CD14-positive monocyte (primary cell): Measurements from ENCODE around the gene DNMBP. TPM values are rescaled to one million over a fixed set of nuclear protein-coding genes. Genes with fewer than 3 reads are reported as not detected.
A peak's percentile ranks its signal among the peaks of the same experiment; 100 is the strongest.

Source experiments
- DNase-seq, 3 donors: peaks; one replicate each; pipeline ENCODE4 v3.0.0-alpha.2; 2011 to 2022
- H2AFZ ChIP-seq: 2 replicates; pipeline ENCODE4 v1.6.0; 2012; ENCODE audit warnings: mild to moderate bottlenecking, low read depth, low read length, inconsistent platforms; ENCODE audit not compliant: insufficient read depth, poor library complexity, severe bottlenecking
- H3K27ac ChIP-seq, 2 donors: 1 replicate in 1 of 2; 2 replicates in 1 of 2; pipeline ENCODE4 v1.5.1; 2012 to 2013; ENCODE audit warnings: low read length in 2 of 2, control low read depth in 1 of 2, inconsistent platforms in 1 of 2, low read depth in 1 of 2, mild to moderate bottlenecking in 1 of 2
- H3K27me3 ChIP-seq, 2 donors: one replicate each; pipeline versions ENCODE4 v1.6.0 to v1.6.1; 2011 to 2013; ENCODE audit warnings: low read length in 2 of 2; ENCODE audit not compliant: control insufficient read depth in 2 of 2, insufficient read depth in 2 of 2
- H3K36me3 ChIP-seq, 2 donors: replicated peaks in 1 of 2; 1 replicate in 1 of 2; 2 replicates in 1 of 2; pipeline versions ENCODE4 v1.5.1 to v1.6.1; 2012 to 2013; ENCODE audit warnings: low read length in 2 of 2, control low read depth in 1 of 2, inconsistent platforms in 1 of 2, mild to moderate bottlenecking in 1 of 2; ENCODE audit not compliant: insufficient read depth in 2 of 2, control insufficient read depth in 1 of 2
- H3K4me1 ChIP-seq, 2 donors: 1 replicate in 1 of 2; 2 replicates in 1 of 2; pipeline versions ENCODE4 v1.5.1 to v1.6.1; 2012 to 2013; ENCODE audit warnings: low read length in 2 of 2, control low read depth in 1 of 2, inconsistent platforms in 1 of 2, mild to moderate bottlenecking in 1 of 2, moderate library complexity in 1 of 2; ENCODE audit not compliant: insufficient read depth in 2 of 2, control insufficient read depth in 1 of 2
- H3K4me2 ChIP-seq: replicated peaks from 2 replicates; pipeline ENCODE3; 2012; ENCODE audit warnings: low read length, moderate library complexity, mild to moderate bottlenecking; ENCODE audit not compliant: poor library complexity, severe bottlenecking; ENCODE audit errors: extremely low read depth
- H3K4me3 ChIP-seq, 3 experiments: fragments of 200-600 bp in 1 of 3; sonication (generic) in 1 of 3; replicated peaks in 1 of 3; 1 replicate in 2 of 3; 2 replicates in 1 of 3; pipeline ENCODE4 v1.5.1; 2011 to 2013; ENCODE audit warnings: low read length in 3 of 3, mild to moderate bottlenecking in 3 of 3, control low read depth in 2 of 3, low read depth in 2 of 3, inconsistent platforms in 1 of 3, moderate library complexity in 1 of 3
- H3K79me2 ChIP-seq: 2 replicates; pipeline ENCODE4 v1.6.0; 2012; ENCODE audit warnings: mild to moderate bottlenecking, control low read depth, inconsistent platforms, low read length, moderate library complexity; ENCODE audit not compliant: insufficient read depth
- H3K9ac ChIP-seq: 2 replicates; pipeline ENCODE4 v1.6.0; 2017; ENCODE audit warnings: low read length, mild to moderate bottlenecking; ENCODE audit not compliant: insufficient read depth, poor library complexity, severe bottlenecking
- H3K9me3 ChIP-seq, 2 donors: replicated peaks in 1 of 2; 1 replicate in 1 of 2; 2 replicates in 1 of 2; pipeline versions ENCODE4 v1.5.1 to v1.6.1; 2012 to 2013; ENCODE audit warnings: low read length in 2 of 2, control low read depth in 1 of 2; ENCODE audit not compliant: control insufficient read depth in 1 of 2, insufficient read depth in 1 of 2
- H4K20me1 ChIP-seq: 2 replicates; pipeline ENCODE4 v1.6.0; 2012; ENCODE audit warnings: mild to moderate bottlenecking, low read length, control low read depth, moderate library complexity; ENCODE audit not compliant: insufficient read depth
- H3K27ac Mint-ChIP-seq, 7 donors: one replicate each; pipeline ENCODE4 v1.8.0; 2020; ENCODE audit warnings: mild to moderate bottlenecking in 7 of 7, mixed read lengths in 7 of 7, moderate library complexity in 6 of 7, inconsistent platforms in 2 of 7
- H3K27me3 Mint-ChIP-seq, 3 donors: one replicate each; pipeline ENCODE4 v1.8.0; 2021 to 2022; ENCODE audit warnings: low read depth in 3 of 3, mild to moderate bottlenecking in 3 of 3, mixed read lengths in 3 of 3, moderate library complexity in 3 of 3, inconsistent platforms in 1 of 3
- H3K36me3 Mint-ChIP-seq, 2 donors: one replicate each; pipeline ENCODE4 v1.8.0; 2020; ENCODE audit warnings: mixed read lengths in 2 of 2, inconsistent platforms in 1 of 2, mild to moderate bottlenecking in 1 of 2
- H3K4me1 Mint-ChIP-seq: one replicate; pipeline ENCODE4 v1.8.0; 2020; ENCODE audit warnings: mild to moderate bottlenecking, mixed read lengths
- H3K4me3 Mint-ChIP-seq, 2 donors: one replicate each; pipeline ENCODE4 v1.8.0; 2020; ENCODE audit warnings: mild to moderate bottlenecking in 2 of 2, mixed read lengths in 2 of 2, moderate library complexity in 1 of 2
- H3K9me3 Mint-ChIP-seq, 7 donors: one replicate each; pipeline ENCODE4 v1.8.0; 2020 to 2022; ENCODE audit warnings: mixed read lengths in 7 of 7, mild to moderate bottlenecking in 6 of 7, moderate library complexity in 6 of 7, inconsistent platforms in 2 of 7
- CTCF ChIP-seq: fragments of 200-600 bp; IDR thresholded peaks from one replicate; pipeline ENCODE4 v1.8.0; 2022; ENCODE audit warnings: antibody characterized with exemption, mild to moderate bottlenecking
- WGBS: methylation state at CpG from one replicate; pipeline ENCODE4 v1.1.5; 2013; ENCODE audit warnings: missing lambda C conversion rate; ENCODE audit not compliant: insufficient coverage; 5-methylcytosine and 5-hydroxymethylcytosine counted together
- intact Hi-C, 2 donors: fragments of 100-400 bp; cut with micrococcal nuclease; formaldehyde crosslinking; loops; one replicate each; pipeline versions ENCODE4 v1.15.0 to v1.15.1; 2023
- polyA plus RNA-seq, 3 donors: library from polyadenylated mRNA; depleted of rRNA in 1 of 3; unstranded in 2 of 3; stranded (reverse) in 1 of 3; fragments of 300-500 nt in 2 of 3; fragments of >200 nt in 1 of 3; fragmentation: Illumina TruSeq in 2 of 3; gene quantifications; 1 replicate in 2 of 3; 2 replicates in 1 of 3; pipeline ENCODE4 v1.2.3, GENCODE V29; 2012 to 2021

Gene DNMBP
- polyA plus RNA-seq, 3 donors, result 0.83 to 10.3 (median 1.2) TPM

GRCh38 chr10:99976886-99977665 is 32.7 kb downstream of the DNMBP start:
- Histone ChIP-seq H3K79me2 (peaks cover 18% of the 10 kb centered on the region), H3K4me3 (no peak overlapping the region), H3K4me1 (peaks cover 33 to 38% of the 10 kb centered on the region in 2 donors), H3K36me3 (no peaks in the 10 kb centered on the region), H3K9ac (no peak overlapping the region), H3K9me3 (no peaks in the 10 kb centered on the region), H4K20me1 (no peaks in the 10 kb centered on the region), H3K27ac (peak overlapping the region in 1 of 2 donors; percentile 72), H3K27me3 (no peaks in the 10 kb centered on the region), H2AFZ (no peak overlapping the region), H3K4me2 (peak overlapping the region; percentile 2)
- peak overlapping the region in 4 of 7 donors; percentile 16 to 87 (median 68) for H3K27ac Mint-ChIP-seq
- H3K4me3 Mint-ChIP-seq, result no peak overlapping the region
- peaks cover 36% of the 10 kb centered on the region for H3K4me1 Mint-ChIP-seq
- H3K36me3 Mint-ChIP-seq, result peaks cover 5 to 7% of the 10 kb centered on the region in 2 donors
- intact Hi-C loops, result loop anchor here in 1 of 2 donors (5.0 kb wide), 1 partner anchor 35 kb away; no protein-coding TSS in a partner anchor
- H3K9me3 Mint-ChIP-seq, result no peaks in the 10 kb centered on the region
- WGBS, result no CpG with 5 or more reads among the region's 5 CpGs
- H3K27me3 Mint-ChIP-seq, result peaks cover 0 to 5% (median 0%) of the 10 kb centered on the region in 3 donors
- no peak for TF ChIP-seq CTCF
- DNase-seq, result peak; percentile 12 to 40 (median 17)

GRCh38 chr10:99975942-99976809 is 33.6 kb downstream of the DNMBP start:
- peaks cover 0 to 5% (median 0%) of the 10 kb centered on the region in 3 donors for H3K27me3 Mint-ChIP-seq
- Histone ChIP-seq H3K4me2 (peak overlapping the region; percentile 2), H3K9me3 (no peaks in the 10 kb centered on the region), H3K36me3 (no peaks in the 10 kb centered on the region), H2AFZ (no peak overlapping the region), H3K27me3 (no peaks in the 10 kb centered on the region), H3K4me3 (peak overlapping the region in 1 of 3 experiments; percentile 29), H3K79me2 (peaks cover 18% of the 10 kb centered on the region), H4K20me1 (no peaks in the 10 kb centered on the region), H3K9ac (no peak overlapping the region), H3K27ac (peak overlapping the region in 1 of 2 donors; percentile 72), H3K4me1 (peaks cover 24 to 29% of the 10 kb centered on the region in 2 donors)
- peaks cover 8 to 11% of the 10 kb centered on the region in 2 donors for H3K36me3 Mint-ChIP-seq
- H3K4me3 Mint-ChIP-seq, result peak overlapping the region in 1 of 2 donors; percentile 6
- H3K27ac Mint-ChIP-seq, result peak overlapping the region; percentile 53 to 90 (median 74)
- intact Hi-C loops, result loop anchor here in 1 of 2 donors (5.0 kb wide), 1 partner anchor 36 kb away; no protein-coding TSS in a partner anchor
- peak; percentile 4 to 12 (median 7) for DNase-seq
- H3K9me3 Mint-ChIP-seq, result no peaks in the 10 kb centered on the region
- 0% methylated on average over 1 of the region's 7 CpGs for WGBS
- peaks cover 27% of the 10 kb centered on the region for H3K4me1 Mint-ChIP-seq
- TF ChIP-seq CTCF, result no peak
